Activated T-helper 1 cell treated with anti-CD3 and anti-CD28 coated beads, Interleukin-12 subunit alpha, Interleukin-12 subunit beta, Interleukin-2, Interleukin-4 antibody, amounts not matched to agents 30 ng/mL and 10 ng/mL and 1 ng/mL, durations not matched to agents 14 hours and 24 hours and 36 hours (primary cell): ENCODE results near the gene PLGLB2. TPM values are rescaled to one million over a fixed set of nuclear protein-coding genes. Genes with fewer than 3 reads are reported as not detected.
A peak's percentile ranks its signal among the peaks of the same experiment; 100 is the strongest.
"Not testable (repeated sequence)": the region's sequence is repeated elsewhere in the genome, so short reads cannot be mapped to it uniquely, and the experiment has no call there.

Experiments
- DNase-seq: peaks from one replicate; pipeline ENCODE4 v3.0.0; 2021; ENCODE audit warnings: low spot score
- H3K27ac Mint-ChIP-seq: one replicate; pipeline ENCODE4 v1.8.0; 2021; ENCODE audit warnings: mild to moderate bottlenecking, mixed read lengths
- H3K27me3 Mint-ChIP-seq: one replicate; pipeline ENCODE4 v1.8.0; 2022; ENCODE audit warnings: mild to moderate bottlenecking, moderate library complexity, mixed read lengths; ENCODE audit not compliant: insufficient read depth
- H3K36me3 Mint-ChIP-seq: one replicate; pipeline ENCODE4 v1.8.0; 2021; ENCODE audit warnings: low read depth, mixed read lengths
- H3K4me1 Mint-ChIP-seq: one replicate; pipeline ENCODE4 v1.8.0; 2021; ENCODE audit warnings: low read depth, mixed read lengths
- H3K4me3 Mint-ChIP-seq: one replicate; pipeline ENCODE4 v1.8.0; 2021; ENCODE audit warnings: mild to moderate bottlenecking, moderate library complexity, mixed read lengths
- H3K9me3 Mint-ChIP-seq: one replicate; pipeline ENCODE4 v1.8.0; 2021; ENCODE audit warnings: mixed read lengths
- intact Hi-C: fragments of 100-400 bp; cut with micrococcal nuclease; formaldehyde crosslinking; loops from one replicate; pipeline ENCODE4 v1.15.1; 2024
- total RNA-seq: library from RNA; stranded (reverse); gene quantifications from 2 replicates; pipeline ENCODE4 v1.2.3, GENCODE V29; 2022

The PLGLB2 gene
- 2.3 and 2.8 TPM in 2 replicates for total RNA-seq

- H3K36me3 Mint-ChIP-seq, DNase-seq, intact Hi-C loops, H3K4me1 Mint-ChIP-seq, H3K4me3 Mint-ChIP-seq, H3K27me3 Mint-ChIP-seq, H3K27ac Mint-ChIP-seq, H3K9me3 Mint-ChIP-seq: not testable (repeated sequence)
Observed at GRCh38 chr2:87747791-87748190, at the start of gene PLGLB2. TSS of gene PLGLB2 (plus strand) at chr2:87748087. CDS start at chr2:87748154, 67 bp downstream.

GRCh38 chr2:87704572-87705323, 43.1 kb upstream of the PLGLB2 start:
- H3K36me3 Mint-ChIP-seq, DNase-seq, intact Hi-C loops, H3K27me3 Mint-ChIP-seq, H3K4me1 Mint-ChIP-seq, H3K9me3 Mint-ChIP-seq: not testable (repeated sequence)
- peak overlapping the region; percentile 92 for H3K27ac Mint-ChIP-seq
- peak overlapping the region; percentile 49 for H3K4me3 Mint-ChIP-seq

- not testable (repeated sequence) for H3K4me3 Mint-ChIP-seq, H3K27me3 Mint-ChIP-seq, DNase-seq
Observed at GRCh38 chr2:87708368-87708767, 39.5 kb upstream of the PLGLB2 start.

GRCh38 chr2:87727940-87728599, 19.8 kb upstream of the PLGLB2 start:
- H3K27me3 Mint-ChIP-seq, DNase-seq, H3K4me3 Mint-ChIP-seq, H3K4me1 Mint-ChIP-seq, H3K36me3 Mint-ChIP-seq, intact Hi-C loops, H3K9me3 Mint-ChIP-seq, H3K27ac Mint-ChIP-seq: not testable (repeated sequence)

More at GRCh38 chr2:87708368-87708767, 39.5 kb upstream of the PLGLB2 start:
- H3K36me3 Mint-ChIP-seq, H3K27ac Mint-ChIP-seq, H3K4me1 Mint-ChIP-seq, intact Hi-C loops, H3K9me3 Mint-ChIP-seq: not testable (repeated sequence)

GRCh38 chr2:87740928-87741327, 7.0 kb upstream of the PLGLB2 start:
- H3K27me3 Mint-ChIP-seq, DNase-seq, H3K27ac Mint-ChIP-seq, H3K4me1 Mint-ChIP-seq, intact Hi-C loops, H3K4me3 Mint-ChIP-seq, H3K36me3 Mint-ChIP-seq, H3K9me3 Mint-ChIP-seq: not testable (repeated sequence)

GRCh38 chr2:87742393-87743108, 5.3 kb upstream of the PLGLB2 start:
- H3K36me3 Mint-ChIP-seq, DNase-seq, intact Hi-C loops, H3K27me3 Mint-ChIP-seq, H3K9me3 Mint-ChIP-seq, H3K27ac Mint-ChIP-seq, H3K4me1 Mint-ChIP-seq, H3K4me3 Mint-ChIP-seq: not testable (repeated sequence)

GRCh38 chr2:87743638-87744037, 4.2 kb upstream of the PLGLB2 start:
- H3K36me3 Mint-ChIP-seq, intact Hi-C loops, H3K27ac Mint-ChIP-seq, H3K9me3 Mint-ChIP-seq, H3K4me1 Mint-ChIP-seq, H3K4me3 Mint-ChIP-seq, H3K27me3 Mint-ChIP-seq, DNase-seq: not testable (repeated sequence)

GRCh38 chr2:87745353-87745951, 2.4 kb upstream of the PLGLB2 start:
- H3K27ac Mint-ChIP-seq, intact Hi-C loops, H3K9me3 Mint-ChIP-seq, H3K4me1 Mint-ChIP-seq, H3K4me3 Mint-ChIP-seq, DNase-seq, H3K36me3 Mint-ChIP-seq, H3K27me3 Mint-ChIP-seq: not testable (repeated sequence)

GRCh38 chr2:87748524-87748923, 637 bp downstream of the PLGLB2 start:
- H3K4me1 Mint-ChIP-seq, DNase-seq, H3K27ac Mint-ChIP-seq, H3K36me3 Mint-ChIP-seq, intact Hi-C loops, H3K27me3 Mint-ChIP-seq, H3K9me3 Mint-ChIP-seq, H3K4me3 Mint-ChIP-seq: not testable (repeated sequence)

- H3K36me3 Mint-ChIP-seq, H3K4me3 Mint-ChIP-seq, H3K27me3 Mint-ChIP-seq, intact Hi-C loops, DNase-seq, H3K4me1 Mint-ChIP-seq, H3K9me3 Mint-ChIP-seq, H3K27ac Mint-ChIP-seq: not testable (repeated sequence)
Observed at GRCh38 chr2:87750560-87750959, 2.7 kb downstream of the PLGLB2 start.

- H3K27me3 Mint-ChIP-seq, DNase-seq, H3K4me1 Mint-ChIP-seq, H3K9me3 Mint-ChIP-seq, intact Hi-C loops, H3K27ac Mint-ChIP-seq, H3K36me3 Mint-ChIP-seq, H3K4me3 Mint-ChIP-seq: not testable (repeated sequence)
Observed at GRCh38 chr2:87754759-87755158, 6.9 kb downstream of the PLGLB2 start.
